ENCODE results near the gene SLIT3.

GRCh38 chr5:169283887-169284286 is 17.1 kb downstream of the SLIT3 start:
- TF ChIP-seq GATA2 (IDR thresholded peaks at IDR 0.05; ENCODE audit: low read depth, low read length) = no peak
- no peak for TF ChIP-seq GATA3 (IDR thresholded peaks at IDR 0.05; ENCODE audit: low read depth, low read length)

Measured in SH-SY5Y (cell line).